ENCODE data around the gene TSPEAR.

DNA sequence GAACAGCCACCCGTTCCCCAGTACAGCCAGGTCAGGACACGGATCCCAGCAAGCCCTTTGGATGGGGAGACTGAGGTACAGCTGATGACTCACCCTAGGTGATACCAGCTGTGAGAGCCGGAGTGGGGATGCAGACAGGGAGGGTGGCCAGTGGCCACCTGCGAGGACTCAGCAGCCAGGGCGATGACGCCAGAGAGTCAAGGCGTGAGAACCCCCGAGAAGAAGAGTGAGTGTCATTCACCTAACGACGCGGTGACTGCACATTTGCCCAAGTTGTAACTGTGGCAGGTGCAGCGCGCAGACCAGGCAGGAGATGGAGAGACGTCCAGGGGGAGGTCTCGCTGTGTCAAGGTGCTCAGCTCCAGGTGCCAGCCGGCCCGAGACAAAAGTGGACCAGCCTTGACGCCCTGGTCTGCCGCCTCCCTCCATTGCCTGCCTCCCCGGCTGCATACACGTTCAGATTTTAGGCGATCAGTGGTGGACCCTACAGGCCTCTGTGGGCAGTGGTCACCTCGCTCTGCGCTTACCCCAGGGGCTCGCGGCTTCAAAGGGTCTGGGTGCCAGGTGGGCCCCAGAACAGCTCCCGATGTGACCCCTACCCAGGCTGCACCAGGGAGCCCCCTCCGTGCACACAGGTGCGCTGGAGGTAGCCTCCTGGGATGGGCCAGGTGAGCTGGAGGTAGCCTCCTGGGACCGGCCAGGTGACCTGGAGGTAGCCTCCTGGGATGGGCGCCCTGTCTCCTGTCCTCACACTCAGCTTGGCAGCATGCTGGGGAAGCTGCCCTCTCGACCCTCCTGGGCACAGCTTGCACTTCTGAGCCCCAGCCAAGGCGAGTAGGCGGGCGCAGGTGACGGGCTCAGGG, 244.1 kb downstream of the TSPEAR start:
- TF ChIP-seq, protein P1, sequence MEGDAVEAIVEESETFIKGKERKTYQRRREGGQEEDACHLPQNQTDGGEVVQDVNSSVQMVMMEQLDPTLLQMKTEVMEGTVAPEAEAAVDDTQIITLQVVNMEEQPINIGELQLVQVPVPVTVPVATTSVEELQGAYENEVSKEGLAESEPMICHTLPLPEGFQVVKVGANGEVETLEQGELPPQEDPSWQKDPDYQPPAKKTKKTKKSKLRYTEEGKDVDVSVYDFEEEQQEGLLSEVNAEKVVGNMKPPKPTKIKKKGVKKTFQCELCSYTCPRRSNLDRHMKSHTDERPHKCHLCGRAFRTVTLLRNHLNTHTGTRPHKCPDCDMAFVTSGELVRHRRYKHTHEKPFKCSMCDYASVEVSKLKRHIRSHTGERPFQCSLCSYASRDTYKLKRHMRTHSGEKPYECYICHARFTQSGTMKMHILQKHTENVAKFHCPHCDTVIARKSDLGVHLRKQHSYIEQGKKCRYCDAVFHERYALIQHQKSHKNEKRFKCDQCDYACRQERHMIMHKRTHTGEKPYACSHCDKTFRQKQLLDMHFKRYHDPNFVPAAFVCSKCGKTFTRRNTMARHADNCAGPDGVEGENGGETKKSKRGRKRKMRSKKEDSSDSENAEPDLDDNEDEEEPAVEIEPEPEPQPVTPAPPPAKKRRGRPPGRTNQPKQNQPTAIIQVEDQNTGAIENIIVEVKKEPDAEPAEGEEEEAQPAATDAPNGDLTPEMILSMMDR (IDR thresholded peaks at IDR 0.05), result no peak
- TF ChIP-seq POLR2A (IDR thresholded peaks at IDR 0.05), result no peak

Measured in right lobe of liver (tissue), 4 donors.